Trophoblast cell (in vitro differentiated cells and primary cell): ENCODE data around the gene GPR3.

Experiments
- DNase-seq, 2 donors: peaks; one replicate each; pipeline ENCODE4 v3.0.0-alpha.2; 2016
- H2AFZ ChIP-seq: 2 replicates; pipeline ENCODE4 v1.6.1; 2013; ENCODE audit warnings: low read length, moderate library complexity, mild to moderate bottlenecking; ENCODE audit not compliant: insufficient read depth, poor library complexity
- H2AK5ac ChIP-seq: 2 replicates; pipeline ENCODE4 v1.6.1; 2013; ENCODE audit warnings: mild to moderate bottlenecking, low read length
- H2BK120ac ChIP-seq: 2 replicates; pipeline ENCODE4 v1.6.1; 2013; ENCODE audit warnings: low read length, mild to moderate bottlenecking, moderate library complexity; ENCODE audit not compliant: insufficient read depth, poor library complexity
- H2BK12ac ChIP-seq: 2 replicates; pipeline ENCODE4 v1.6.1; 2013; ENCODE audit warnings: mild to moderate bottlenecking, low read length, moderate library complexity
- H2BK5ac ChIP-seq: 2 replicates; pipeline ENCODE4 v1.6.1; 2013; ENCODE audit warnings: low read length, low read depth, moderate library complexity, mild to moderate bottlenecking; ENCODE audit not compliant: poor library complexity
- H3K14ac ChIP-seq: 2 replicates; pipeline ENCODE4 v1.6.1; 2013; ENCODE audit warnings: mild to moderate bottlenecking, low read length
- H3K18ac ChIP-seq: 2 replicates; pipeline ENCODE4 v1.6.1; 2013; ENCODE audit warnings: mild to moderate bottlenecking, low read length
- H3K23ac ChIP-seq: 2 replicates; pipeline ENCODE4 v1.6.1; 2013; ENCODE audit warnings: low read length
- H3K27ac ChIP-seq: 2 replicates; pipeline ENCODE4 v1.5.1; 2013; ENCODE audit warnings: low read depth, mild to moderate bottlenecking, inconsistent platforms, low read length, moderate library complexity
- H3K27me3 ChIP-seq: 2 replicates; pipeline ENCODE4 v1.6.1; 2013; ENCODE audit warnings: inconsistent platforms, mild to moderate bottlenecking, low read length, moderate library complexity; ENCODE audit not compliant: insufficient read depth
- H3K36me3 ChIP-seq, 2 experiments: 1 replicate in 1 of 2; 2 replicates in 1 of 2; pipeline ENCODE4 v1.6.1; 2013; ENCODE audit warnings: low read length in 2 of 2, mild to moderate bottlenecking in 2 of 2, moderate library complexity in 1 of 2; ENCODE audit not compliant: insufficient read depth in 2 of 2, control insufficient read depth in 1 of 2
- H3K4ac ChIP-seq: 2 replicates; pipeline ENCODE4 v1.6.1; 2013; ENCODE audit warnings: low read depth, mild to moderate bottlenecking, low read length, moderate library complexity
- H3K4me1 ChIP-seq, 2 experiments: 1 replicate in 1 of 2; 2 replicates in 1 of 2; pipeline ENCODE4 v1.6.1; 2013; ENCODE audit warnings: low read length in 2 of 2, mild to moderate bottlenecking in 2 of 2, moderate library complexity in 1 of 2; ENCODE audit not compliant: insufficient read depth in 2 of 2, control insufficient read depth in 1 of 2
- H3K4me2 ChIP-seq: 2 replicates; pipeline ENCODE4 v1.6.1; 2013; ENCODE audit warnings: inconsistent platforms, mild to moderate bottlenecking, low read length, moderate library complexity
- H3K4me3 ChIP-seq: 2 replicates; pipeline ENCODE4 v1.5.1; 2013; ENCODE audit warnings: mild to moderate bottlenecking, low read depth, low read length, inconsistent platforms
- H3K79me1 ChIP-seq: one replicate; pipeline ENCODE4 v1.6.1; 2013; ENCODE audit warnings: low read length
- H3K79me2 ChIP-seq: 2 replicates; pipeline ENCODE4 v1.6.1; 2013; ENCODE audit warnings: low read length, mild to moderate bottlenecking; ENCODE audit not compliant: control insufficient read depth, insufficient read depth, poor library complexity
- H3K9ac ChIP-seq: 2 replicates; pipeline ENCODE4 v1.6.1; 2013; ENCODE audit warnings: mild to moderate bottlenecking, low read length
- H3K9me3 ChIP-seq: 2 replicates; pipeline ENCODE4 v1.6.1; 2013; ENCODE audit warnings: low read depth, mild to moderate bottlenecking, control low read depth, inconsistent platforms, low read length; ENCODE audit not compliant: insufficient read depth
- H4K12ac ChIP-seq: 2 replicates; pipeline ENCODE4 v1.6.1; 2013; ENCODE audit warnings: low read depth, mild to moderate bottlenecking, low read length, moderate library complexity
- H4K8ac ChIP-seq: 2 replicates; pipeline ENCODE4 v1.6.1; 2013; ENCODE audit warnings: low read depth, mild to moderate bottlenecking, low read length, moderate library complexity
- H4K91ac ChIP-seq: one replicate; pipeline ENCODE4 v1.6.1; 2013; ENCODE audit warnings: low read depth, mild to moderate bottlenecking, low read length, moderate library complexity
- WGBS: extraction: QIAGEN DNeasy Blood & Tissue Kit; methylation state at CpG from one replicate; pipeline ENCODE4 v1.1.7; 2013; ENCODE audit warnings: missing lambda C conversion rate; ENCODE audit not compliant: insufficient read length, insufficient coverage; ENCODE audit errors: extremely low coverage; 5-methylcytosine and 5-hydroxymethylcytosine counted together

The GPR3 gene

DNA sequence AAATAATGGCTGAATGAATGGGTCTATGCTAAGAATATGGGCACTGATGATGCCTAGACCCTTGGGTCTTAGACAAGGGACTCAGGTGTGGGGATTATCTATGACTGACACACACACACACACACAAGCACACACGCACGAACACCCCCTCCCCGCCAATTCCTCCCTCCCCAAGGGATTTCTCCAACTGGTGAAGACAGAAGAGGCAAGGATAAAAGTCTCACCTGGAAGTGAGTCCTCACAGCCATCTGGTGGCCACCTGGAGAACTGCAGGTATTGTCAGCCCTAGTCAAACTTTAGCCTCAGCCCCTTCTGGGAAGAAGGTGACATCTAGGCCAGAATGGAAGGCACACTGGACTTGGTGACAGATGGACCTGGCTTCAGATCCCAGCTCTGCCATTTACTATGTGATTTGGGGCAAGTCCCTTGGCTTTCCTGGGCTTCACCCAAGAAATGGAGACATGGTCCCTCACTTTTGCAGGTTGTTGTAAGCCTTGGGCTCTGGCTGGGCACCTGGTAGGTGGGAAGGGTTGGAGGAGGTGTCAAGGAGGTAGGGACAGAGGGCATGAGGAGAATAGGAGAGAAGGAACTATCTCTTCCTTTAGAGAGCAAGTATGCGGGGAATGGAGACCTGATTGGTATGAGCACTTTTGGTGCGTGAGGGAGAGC, 4.0 kb upstream of the GPR3 start:
- H2AFZ ChIP-seq = no peak overlapping the region
- no peaks in the 10 kb centered on the region for H3K36me3 ChIP-seq
- H3K9me3 ChIP-seq = no peaks in the 10 kb centered on the region
- no peak overlapping the region for H2BK12ac ChIP-seq
- H3K23ac ChIP-seq = no peak overlapping the region
- H3K79me2 ChIP-seq = no peaks in the 10 kb centered on the region
- no peak overlapping the region for H4K91ac ChIP-seq
- no peak overlapping the region for H3K14ac ChIP-seq
- no peak overlapping the region for H4K12ac ChIP-seq
- no peak overlapping the region for H2AK5ac ChIP-seq
- no peak overlapping the region for H3K4me3 ChIP-seq
- no peak overlapping the region for H3K18ac ChIP-seq
- no peaks in the 10 kb centered on the region for H3K27me3 ChIP-seq
- peaks cover 2 to 13% of the 10 kb centered on the region in 2 experiments for H3K4me1 ChIP-seq
- DNase-seq = peak; percentile 64 to 91
- peaks cover 2% of the 10 kb centered on the region for H3K79me1 ChIP-seq
- no peak overlapping the region for H2BK5ac ChIP-seq
- no peak overlapping the region for H3K4ac ChIP-seq
- no CpG with 5 or more reads among the region's 5 CpGs for WGBS
- no peak overlapping the region for H3K9ac ChIP-seq
- no peak overlapping the region for H3K4me2 ChIP-seq
- H2BK120ac ChIP-seq = no peak overlapping the region
- no peak overlapping the region for H4K8ac ChIP-seq
- H3K27ac ChIP-seq = no peak overlapping the region

DNA sequence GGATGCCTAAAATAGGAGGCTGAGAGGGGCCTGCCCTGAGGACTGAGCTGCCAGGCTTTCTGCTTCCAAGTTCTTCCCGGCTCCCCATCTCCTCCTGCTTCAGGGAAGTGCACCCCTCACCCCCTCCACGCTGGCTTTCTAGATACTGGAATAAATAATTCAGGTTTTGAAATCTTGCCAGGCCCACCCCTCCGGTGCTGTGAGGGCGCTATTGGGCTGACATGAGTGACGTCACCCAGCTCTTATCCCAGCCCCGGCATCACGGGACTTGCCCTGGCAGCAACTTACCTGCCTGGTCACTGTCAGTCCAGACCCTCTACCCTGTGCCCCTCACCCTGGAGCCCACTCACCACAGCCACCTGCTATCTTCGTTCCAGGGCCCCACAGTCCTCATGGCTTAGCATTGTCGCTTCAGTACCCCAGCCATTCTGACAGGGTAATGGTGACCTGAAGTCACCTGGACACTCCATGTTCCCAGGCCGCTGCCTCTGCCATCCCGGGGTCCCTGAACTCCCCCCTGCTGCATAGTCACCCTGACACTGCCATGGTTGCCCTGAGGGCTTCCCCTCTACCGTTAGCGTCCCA, 819 bp upstream of the GPR3 start:
- no peak overlapping the region for H3K9ac ChIP-seq

DNA sequence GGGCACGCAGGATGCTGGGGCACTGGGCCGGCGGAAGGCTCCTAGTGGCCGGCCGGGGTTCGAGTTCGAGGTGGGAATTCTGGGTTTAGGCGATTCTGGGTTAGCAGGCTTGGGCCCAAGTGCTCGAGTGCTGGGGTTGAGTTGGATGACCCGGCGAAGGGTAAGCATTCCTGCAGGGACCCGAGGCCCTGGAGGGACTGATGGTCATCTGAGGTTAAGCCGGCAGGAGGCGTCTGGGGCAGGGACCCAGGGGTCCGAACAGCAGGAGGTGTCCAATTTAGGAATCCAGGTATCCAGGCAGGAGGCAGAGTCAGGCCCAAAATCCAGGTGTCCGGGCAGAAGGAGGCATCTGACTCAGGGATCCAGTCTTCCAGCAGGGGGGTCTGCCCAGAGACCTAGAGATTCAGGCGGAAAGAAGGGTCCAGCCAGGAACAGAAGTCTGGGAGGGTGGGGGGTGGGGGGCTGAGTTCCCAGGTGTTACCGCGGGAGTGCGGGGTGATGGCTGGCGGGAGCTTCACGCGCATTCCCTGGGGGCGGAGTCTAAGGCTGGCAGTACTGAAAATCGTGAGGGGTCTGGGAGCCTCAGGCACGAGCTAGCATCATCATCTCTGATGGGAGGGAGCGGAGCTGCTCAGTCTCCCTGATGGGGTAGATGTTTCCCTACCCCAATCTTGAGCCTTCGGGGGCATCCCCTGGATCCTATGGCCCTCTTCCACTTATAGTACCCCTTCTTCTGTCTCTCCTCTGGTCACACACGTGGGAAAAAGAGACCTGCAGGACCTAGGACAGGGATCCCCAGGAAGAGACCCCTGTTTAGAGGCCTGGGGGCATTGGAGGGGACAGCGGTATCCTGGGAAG, 585 bp downstream of the GPR3 start:
- H3K4me2 ChIP-seq = peak overlapping the region; percentile 93
- H3K18ac ChIP-seq = no peak overlapping the region
- no peaks in the 10 kb centered on the region for H3K9me3 ChIP-seq
- H3K4me1 ChIP-seq = peaks cover 2 to 13% of the 10 kb centered on the region in 2 experiments
- peak overlapping the region; percentile 64 for H2AFZ ChIP-seq
- H3K23ac ChIP-seq = no peak overlapping the region
- no peak overlapping the region for H2BK120ac ChIP-seq
- H3K79me2 ChIP-seq = no peaks in the 10 kb centered on the region
- peak overlapping the region; percentile 70 for H3K4me3 ChIP-seq
- no peak overlapping the region for H3K14ac ChIP-seq
- no peak overlapping the region for H2BK5ac ChIP-seq
- H3K36me3 ChIP-seq = no peaks in the 10 kb centered on the region
- H3K9ac ChIP-seq = peak overlapping the region; percentile 15
- H4K8ac ChIP-seq = peak overlapping the region; percentile 28
- H2BK12ac ChIP-seq = no peak overlapping the region
- DNase-seq = peak in 1 of 2 donors; percentile 31
- H3K4ac ChIP-seq = no peak overlapping the region
- H4K91ac ChIP-seq = no peak overlapping the region
- no peaks in the 10 kb centered on the region for H3K27me3 ChIP-seq
- no CpG with 5 or more reads among the region's 30 CpGs for WGBS
- H3K79me1 ChIP-seq = peaks cover 2% of the 10 kb centered on the region
- H2AK5ac ChIP-seq = no peak overlapping the region
- no peak overlapping the region for H4K12ac ChIP-seq
- no peak overlapping the region for H3K27ac ChIP-seq

More for the DNA sequence above, 819 bp upstream of the GPR3 start:
- no peak overlapping the region for H2BK12ac ChIP-seq
- peak overlapping the region; percentile 93 for H3K4me2 ChIP-seq
- H3K4me3 ChIP-seq = no peak overlapping the region
- WGBS = no CpG with 5 or more reads among the region's 13 CpGs
- no peak overlapping the region for H2AK5ac ChIP-seq
- H3K9me3 ChIP-seq = no peaks in the 10 kb centered on the region
- H2BK5ac ChIP-seq = no peak overlapping the region
- no peaks in the 10 kb centered on the region for H3K27me3 ChIP-seq
- no peak overlapping the region for H3K18ac ChIP-seq
- no peak overlapping the region for H3K27ac ChIP-seq
- H3K79me2 ChIP-seq = no peaks in the 10 kb centered on the region
- no peak overlapping the region for H3K23ac ChIP-seq
- no peak for DNase-seq
- no peak overlapping the region for H4K12ac ChIP-seq
- H4K8ac ChIP-seq = no peak overlapping the region
- H3K79me1 ChIP-seq = peaks cover 2% of the 10 kb centered on the region
- H4K91ac ChIP-seq = no peak overlapping the region
- H3K4ac ChIP-seq = no peak overlapping the region
- H2AFZ ChIP-seq = no peak overlapping the region
- H3K36me3 ChIP-seq = no peaks in the 10 kb centered on the region
- H3K4me1 ChIP-seq = peaks cover 2 to 13% of the 10 kb centered on the region in 2 experiments
- no peak overlapping the region for H3K14ac ChIP-seq
- H2BK120ac ChIP-seq = no peak overlapping the region

DNA sequence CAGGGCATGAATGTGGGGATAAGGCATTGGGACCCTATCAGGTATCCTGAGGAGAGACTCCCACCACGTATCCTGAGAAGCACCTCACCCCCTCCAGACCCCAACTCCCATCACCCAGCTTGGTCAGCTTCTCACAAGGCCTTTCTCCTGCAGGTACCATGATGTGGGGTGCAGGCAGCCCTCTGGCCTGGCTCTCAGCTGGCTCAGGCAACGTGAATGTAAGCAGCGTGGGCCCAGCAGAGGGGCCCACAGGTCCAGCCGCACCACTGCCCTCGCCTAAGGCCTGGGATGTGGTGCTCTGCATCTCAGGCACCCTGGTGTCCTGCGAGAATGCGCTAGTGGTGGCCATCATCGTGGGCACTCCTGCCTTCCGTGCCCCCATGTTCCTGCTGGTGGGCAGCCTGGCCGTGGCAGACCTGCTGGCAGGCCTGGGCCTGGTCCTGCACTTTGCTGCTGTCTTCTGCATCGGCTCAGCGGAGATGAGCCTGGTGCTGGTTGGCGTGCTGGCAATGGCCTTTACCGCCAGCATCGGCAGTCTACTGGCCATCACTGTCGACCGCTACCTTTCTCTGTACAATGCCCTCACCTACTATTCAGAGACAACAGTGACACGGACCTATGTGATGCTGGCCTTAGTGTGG, 1.3 kb downstream of the GPR3 start:
- WGBS = no CpG with 5 or more reads among the region's 18 CpGs

More for the DNA sequence above, 1.3 kb downstream of the GPR3 start:
- H3K9me3 ChIP-seq = no peaks in the 10 kb centered on the region
- peaks cover 2 to 13% of the 10 kb centered on the region in 2 experiments for H3K4me1 ChIP-seq
- H3K4me3 ChIP-seq = no peak overlapping the region
- no peaks in the 10 kb centered on the region for H3K36me3 ChIP-seq
- H3K79me1 ChIP-seq = peaks cover 2% of the 10 kb centered on the region
- H4K8ac ChIP-seq = no peak overlapping the region
- H2BK5ac ChIP-seq = no peak overlapping the region
- H3K18ac ChIP-seq = no peak overlapping the region
- H2BK12ac ChIP-seq = no peak overlapping the region
- H2AFZ ChIP-seq = no peak overlapping the region
- H2AK5ac ChIP-seq = no peak overlapping the region
- no peaks in the 10 kb centered on the region for H3K79me2 ChIP-seq
- no peak overlapping the region for H3K23ac ChIP-seq
- no peak overlapping the region for H3K4ac ChIP-seq
- no peak overlapping the region for H4K91ac ChIP-seq
- H3K14ac ChIP-seq = no peak overlapping the region
- no peak overlapping the region for H4K12ac ChIP-seq
- H3K4me2 ChIP-seq = no peak overlapping the region
- H3K27ac ChIP-seq = no peak overlapping the region
- H3K9ac ChIP-seq = no peak overlapping the region
- H3K27me3 ChIP-seq = no peaks in the 10 kb centered on the region
- H2BK120ac ChIP-seq = no peak overlapping the region
- no peak for DNase-seq
